OCI-LY3 (cell line): ENCODE data around the gene CHMP3.

Source experiments
- CTCF ChIP-seq: fragments of 200-600, 300-600 bp; sonication (generic); IDR thresholded peaks from 2 replicates; pipeline ENCODE4 v1.5.1; 2014; ENCODE audit warnings: antibody characterized with exemption, low read length, low read depth
- EZH2phosphoT487 ChIP-seq: fragments of 200-600 bp; shearing (Covaris generic); IDR thresholded peaks from 2 replicates; pipeline ENCODE4 v1.6.1; 2018; ENCODE audit warnings: antibody characterized with exemption, mixed run types, low read depth

DNA sequence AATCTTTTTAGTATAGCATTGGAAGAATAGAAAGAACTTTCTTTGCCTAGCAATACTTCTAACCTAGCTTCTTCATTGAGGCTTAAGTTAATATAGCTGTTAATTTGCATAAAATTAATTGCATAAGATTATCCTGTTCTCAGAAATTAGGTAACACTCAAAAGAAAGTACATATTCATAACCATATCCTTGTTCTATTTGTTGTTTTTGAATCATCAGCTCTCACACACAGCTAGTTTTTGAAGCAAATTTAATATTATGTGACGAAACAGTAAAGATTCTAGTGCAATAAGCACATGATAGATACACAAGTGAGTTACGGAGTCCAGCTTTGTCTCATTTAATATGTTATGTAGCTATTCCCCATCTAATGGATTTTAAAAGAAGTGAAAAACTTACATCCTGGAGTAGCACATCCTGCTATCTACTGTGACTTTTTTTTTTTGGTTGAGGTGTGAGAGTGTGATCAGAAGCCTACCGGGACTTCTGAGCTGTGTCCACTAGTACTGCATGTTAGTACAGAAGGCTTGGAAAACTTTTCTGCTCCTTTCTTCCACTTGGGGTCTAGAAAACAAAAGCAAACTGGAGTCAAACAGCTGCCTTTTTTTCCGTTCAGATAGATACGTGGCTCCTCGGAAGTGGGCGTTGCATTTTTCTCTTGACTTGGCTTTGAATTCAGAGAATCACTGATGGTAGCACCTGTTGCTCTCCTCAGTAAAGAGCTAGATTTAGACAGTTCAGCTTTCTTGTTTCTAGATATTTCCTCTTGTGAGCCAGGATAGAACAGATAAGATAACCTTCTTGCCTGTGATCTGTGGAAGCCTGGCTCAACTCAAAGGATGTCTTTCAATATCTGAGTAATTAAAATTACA, 94.8 kb downstream of the CHMP3 start:
- TF ChIP-seq CTCF (no peak), EZH2phosphoT487 (no peak)
